Fibroblast of lung (primary cell): Measurements from ENCODE around the gene TEX19.

Experiments used
- EZH2 ChIP-seq: IDR thresholded peaks from 2 replicates; pipeline ENCODE4 v1.5.1; 2012; ENCODE audit warnings: low read length, control low read depth, mild to moderate bottlenecking; ENCODE audit errors: missing control alignments
- TF ChIP-seq, protein P1 (sequence below), 2 donors: IDR thresholded peaks in 1 of 2; conservative IDR thresholded peaks in 1 of 2; 1 replicate in 1 of 2; 2 replicates in 1 of 2; pipeline ENCODE4 v1.5.1; 2011 to 2012; ENCODE audit warnings: low read length in 2 of 2, control low read depth in 1 of 2, inconsistent platforms in 1 of 2, low read depth in 1 of 2, mild to moderate bottlenecking in 1 of 2

DNA sequence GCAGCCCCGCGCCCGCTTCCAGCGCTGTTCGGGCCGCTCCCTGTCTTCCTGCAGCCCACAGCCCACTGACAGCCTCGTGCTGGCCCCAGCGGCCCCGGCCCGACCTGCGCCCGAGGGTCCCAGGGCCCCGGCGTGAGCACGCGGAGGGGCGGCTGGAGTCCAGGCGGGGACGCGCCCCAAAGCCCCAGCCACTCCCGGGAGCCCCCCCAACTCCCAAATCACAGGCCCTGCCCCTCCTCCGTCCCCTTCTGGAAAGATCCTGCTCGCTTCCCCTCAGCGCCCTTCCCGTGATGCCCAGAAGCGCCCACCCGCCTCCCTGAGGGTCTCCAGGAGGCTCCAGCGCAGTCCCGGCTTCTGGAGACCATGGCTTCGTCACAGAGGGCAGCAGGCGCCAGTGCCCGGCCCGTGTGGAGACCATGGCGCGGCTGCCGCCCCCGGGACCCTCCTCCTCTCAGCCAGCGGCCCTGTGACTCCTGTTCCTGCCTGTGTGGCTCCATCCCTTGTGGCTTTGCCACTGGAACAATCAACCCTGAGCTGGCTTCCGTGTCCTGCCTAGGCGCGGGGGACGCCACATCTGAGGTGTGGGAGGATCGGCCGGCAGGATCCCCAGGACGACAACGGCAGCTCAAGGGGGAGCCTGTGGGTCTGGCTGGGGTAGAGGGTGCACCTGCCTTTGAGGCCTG lies 16.5 kb downstream of the TEX19 start:
- TF ChIP-seq, protein P1, sequence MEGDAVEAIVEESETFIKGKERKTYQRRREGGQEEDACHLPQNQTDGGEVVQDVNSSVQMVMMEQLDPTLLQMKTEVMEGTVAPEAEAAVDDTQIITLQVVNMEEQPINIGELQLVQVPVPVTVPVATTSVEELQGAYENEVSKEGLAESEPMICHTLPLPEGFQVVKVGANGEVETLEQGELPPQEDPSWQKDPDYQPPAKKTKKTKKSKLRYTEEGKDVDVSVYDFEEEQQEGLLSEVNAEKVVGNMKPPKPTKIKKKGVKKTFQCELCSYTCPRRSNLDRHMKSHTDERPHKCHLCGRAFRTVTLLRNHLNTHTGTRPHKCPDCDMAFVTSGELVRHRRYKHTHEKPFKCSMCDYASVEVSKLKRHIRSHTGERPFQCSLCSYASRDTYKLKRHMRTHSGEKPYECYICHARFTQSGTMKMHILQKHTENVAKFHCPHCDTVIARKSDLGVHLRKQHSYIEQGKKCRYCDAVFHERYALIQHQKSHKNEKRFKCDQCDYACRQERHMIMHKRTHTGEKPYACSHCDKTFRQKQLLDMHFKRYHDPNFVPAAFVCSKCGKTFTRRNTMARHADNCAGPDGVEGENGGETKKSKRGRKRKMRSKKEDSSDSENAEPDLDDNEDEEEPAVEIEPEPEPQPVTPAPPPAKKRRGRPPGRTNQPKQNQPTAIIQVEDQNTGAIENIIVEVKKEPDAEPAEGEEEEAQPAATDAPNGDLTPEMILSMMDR (conservative IDR thresholded peaks at IDR 0.05 in 1 of 2, IDR thresholded peaks at IDR 0.05 in 1 of 2; ENCODE audit: low read depth in 1 of 2, low read length in 2 of 2) = no peak
- no peak for TF ChIP-seq EZH2
